Measurements from ENCODE around the gene MICAL2.

GRCh38 chr11:12149672-12150225 lies 39.4 kb downstream of the MICAL2 start:
- no peak for TF ChIP-seq POLR2A (IDR thresholded peaks at IDR 0.05; ENCODE audit: insufficient read depth in 1 of 2, low read depth in 2 of 2, low read length in 2 of 2)
- TF ChIP-seq JUN (CRISPR knock-in tag; IDR thresholded peaks at IDR 0.05), result no peak
